GM15510 (cell line): Measurements from ENCODE around the gene CHMP4B.

Source experiments
- POLR2A ChIP-seq: IDR thresholded peaks from 3 replicates; pipeline ENCODE4 v1.6.1; 2011; ENCODE audit warnings: borderline replicate concordance; ENCODE audit not compliant: insufficient read length; ENCODE audit errors: extremely low read depth

CHMP4B gene

DNA sequence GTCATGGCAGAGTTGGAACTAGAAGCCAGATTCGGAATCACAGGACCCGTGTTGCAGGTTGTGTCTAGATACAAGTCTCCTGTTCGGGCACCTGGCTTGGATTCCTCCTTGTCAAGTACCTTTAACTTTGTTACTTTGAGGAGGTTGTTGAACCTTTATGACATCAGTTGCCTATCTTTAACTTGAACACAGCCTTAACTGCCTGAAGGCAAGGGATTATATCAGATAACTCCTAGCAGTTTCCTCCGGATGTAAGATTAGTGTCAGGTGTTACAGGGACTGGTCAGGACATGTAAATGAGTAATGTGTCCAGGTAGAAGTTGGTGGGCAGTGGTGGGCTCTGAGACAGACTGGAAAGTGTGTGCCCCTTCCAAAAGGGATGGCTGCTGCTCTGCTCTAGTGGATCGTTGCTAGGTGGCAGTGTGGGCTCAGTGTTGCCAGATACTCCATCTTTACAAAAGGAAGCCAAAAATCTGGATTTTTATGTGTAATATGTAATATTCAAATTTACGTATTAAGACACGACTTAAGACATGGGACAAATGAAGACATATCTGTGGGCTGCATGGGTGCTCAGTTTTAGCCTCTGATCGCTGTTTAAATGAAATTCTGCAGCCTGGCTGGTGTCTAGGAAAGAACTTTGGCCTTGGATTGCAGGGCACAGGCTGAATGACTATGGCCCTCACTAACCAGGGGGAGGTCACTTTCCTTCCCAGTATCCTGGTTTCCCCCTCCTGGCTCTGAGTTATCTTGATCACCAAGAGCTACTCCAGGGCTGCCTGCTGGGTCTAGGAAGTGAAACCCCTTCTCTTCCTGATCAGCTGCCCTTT is 27.1 kb downstream of the CHMP4B start:
- no peak for TF ChIP-seq POLR2A

DNA sequence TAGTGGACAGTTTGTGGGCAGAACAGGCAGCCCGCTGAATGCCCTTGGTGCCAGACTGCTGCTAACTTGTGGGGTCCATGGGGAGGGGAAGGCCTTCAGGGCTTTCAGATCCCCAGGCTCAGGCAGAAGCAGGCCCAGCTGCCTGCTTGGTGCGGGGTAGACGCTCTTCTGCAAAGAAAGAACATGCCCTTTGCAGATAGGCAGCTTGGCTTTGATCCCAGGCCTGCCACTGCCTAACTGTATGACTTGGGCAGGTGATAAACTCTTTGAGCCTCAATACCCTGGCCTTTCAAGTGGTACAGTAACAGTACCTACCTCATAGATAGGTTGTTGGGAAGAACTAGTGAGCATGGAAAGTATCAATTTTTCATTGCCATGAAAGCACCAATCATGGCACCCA is 28.4 kb downstream of the CHMP4B start:
- no peak for TF ChIP-seq POLR2A

DNA sequence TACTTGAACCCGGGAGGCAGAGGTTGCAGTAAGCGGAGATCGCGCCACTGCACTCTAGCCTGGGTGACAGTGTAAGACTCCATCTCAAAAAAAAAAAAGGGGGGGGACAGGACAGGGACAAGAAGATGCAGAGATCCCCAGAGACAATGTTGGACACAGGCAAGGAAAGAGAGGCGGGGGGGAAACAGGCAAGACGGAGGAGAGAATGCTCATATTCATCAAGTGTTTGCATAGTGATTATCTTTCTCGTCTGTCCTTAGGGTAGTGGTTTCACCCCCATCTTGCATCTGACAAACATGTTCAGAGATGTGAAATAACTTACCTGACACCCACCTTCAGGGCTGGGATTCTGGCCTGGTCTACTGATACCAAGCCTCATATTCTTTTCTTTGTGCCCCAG is 29.0 kb downstream of the CHMP4B start:
- no peak for TF ChIP-seq POLR2A

DNA sequence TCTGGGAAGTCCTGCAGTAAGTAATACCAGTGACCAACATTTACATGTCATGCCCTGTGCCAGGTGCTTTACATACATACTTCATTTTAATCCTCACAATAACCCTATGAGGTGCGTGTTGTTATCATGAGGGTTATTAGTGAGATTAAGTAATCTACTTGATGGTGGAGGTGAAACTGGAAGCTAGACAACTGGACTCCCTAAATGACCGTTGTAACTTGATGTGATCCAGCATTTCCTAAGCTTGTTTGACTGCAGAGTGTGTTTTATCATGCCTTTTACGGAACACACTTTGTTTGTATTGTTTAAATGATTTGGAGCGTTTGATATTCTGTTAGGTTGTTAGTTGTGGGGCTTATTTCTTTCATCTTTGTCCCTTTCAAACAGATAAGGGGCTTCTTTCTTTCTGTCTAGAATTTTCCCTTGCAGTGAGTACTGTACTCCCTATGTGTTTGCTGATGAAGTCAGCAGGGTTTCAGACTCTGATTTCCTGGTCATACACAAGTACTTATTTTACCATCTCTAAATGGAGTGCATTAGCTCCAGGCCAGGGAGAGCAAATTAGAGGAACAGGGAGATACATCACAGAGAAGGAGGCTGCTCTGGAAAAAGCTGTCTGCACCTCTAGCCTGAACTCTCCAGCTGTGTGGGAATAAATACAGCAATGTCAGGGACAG is 29.7 kb downstream of the CHMP4B start:
- TF ChIP-seq POLR2A, result no peak

DNA sequence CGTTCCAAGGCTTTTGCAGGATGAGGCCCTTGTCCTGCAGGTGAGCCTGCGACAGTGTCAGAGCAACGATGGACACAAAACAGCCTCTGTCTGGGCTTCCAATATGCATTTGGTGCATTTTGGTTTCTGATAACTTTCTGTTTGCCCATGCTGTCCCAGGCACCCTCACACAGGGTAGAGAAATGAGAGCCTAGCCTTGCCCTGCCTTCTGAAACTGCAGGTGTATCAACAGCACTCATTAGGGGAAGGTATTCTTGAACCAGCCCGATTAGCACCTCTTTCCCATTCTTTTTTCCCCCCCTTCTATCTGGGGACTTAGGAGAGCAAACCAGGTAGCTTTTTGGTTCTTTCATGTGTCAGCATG is 30.3 kb downstream of the CHMP4B start:
- no peak for TF ChIP-seq POLR2A

DNA sequence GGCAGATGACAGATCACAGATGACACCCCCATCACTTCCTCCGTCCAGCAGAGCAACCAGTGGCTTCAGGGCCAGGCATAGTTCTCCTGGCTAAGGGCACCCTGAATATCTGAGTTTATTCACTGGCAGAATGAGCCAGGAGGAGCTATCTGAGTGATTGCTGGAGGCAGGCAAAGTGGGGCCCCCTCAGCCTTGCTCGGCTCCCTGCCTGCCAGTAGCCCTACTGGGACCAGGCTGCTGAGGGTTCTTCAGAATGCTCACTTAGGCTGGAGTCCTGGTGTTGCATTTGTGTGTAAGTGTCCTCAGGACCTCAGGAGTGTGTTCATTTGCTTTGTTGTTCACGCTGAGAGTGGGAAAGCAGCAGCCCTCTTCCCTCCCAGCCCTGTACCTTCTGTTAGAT is 31.2 kb downstream of the CHMP4B start:
- TF ChIP-seq POLR2A, result no peak

DNA sequence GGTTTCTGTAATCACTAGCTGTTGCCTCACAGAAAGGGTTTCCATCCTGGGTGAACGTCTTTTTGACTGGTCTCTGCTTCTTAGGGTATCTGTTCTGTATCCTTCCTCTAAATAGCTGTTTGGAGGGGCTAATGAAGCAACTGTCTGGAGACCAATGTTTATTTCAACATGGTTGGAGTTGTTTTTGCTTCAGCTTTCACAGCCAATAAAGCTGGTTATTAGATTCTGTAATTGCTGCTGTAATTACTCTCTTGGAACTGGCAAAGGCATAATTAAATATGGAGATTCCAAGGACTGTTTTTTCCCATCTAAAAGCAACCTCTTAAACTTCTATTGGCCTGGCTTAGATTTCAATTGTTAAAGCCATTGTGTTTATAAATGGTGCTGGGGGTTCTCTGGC is 31.9 kb downstream of the CHMP4B start:
- TF ChIP-seq POLR2A, result no peak

- TF ChIP-seq POLR2A, result no peak
Measured at GRCh38 chr20:33843854-33844253, 32.7 kb downstream of the CHMP4B start.

GRCh38 chr20:33846291-33846935 is 35.3 kb downstream of the CHMP4B start:
- no peak for TF ChIP-seq POLR2A

GRCh38 chr20:33847006-33847405 is 35.9 kb downstream of the CHMP4B start:
- no peak for TF ChIP-seq POLR2A

- TF ChIP-seq POLR2A, result no peak
Measured at GRCh38 chr20:33848391-33848790, 37.2 kb downstream of the CHMP4B start.

GRCh38 chr20:33850159-33850558 is 39.0 kb downstream of the CHMP4B start:
- no peak for TF ChIP-seq POLR2A

- no peak for TF ChIP-seq POLR2A
Measured at GRCh38 chr20:33851842-33852466, 40.8 kb downstream of the CHMP4B start.

- TF ChIP-seq POLR2A, result no peak
Measured at GRCh38 chr20:33852626-33853506, 41.7 kb downstream of the CHMP4B start.
